Left kidney (tissue), 8 donors: ENCODE measurements around the gene OAS2. TPM values are rescaled to one million over a fixed set of nuclear protein-coding genes. Genes with fewer than 3 reads are reported as not detected.

Source experiments
- DNase-seq: peaks from one replicate; pipeline ENCODE4 v3.0.0-alpha.2; 2013
- long read RNA-seq, 8 donors: transcript quantifications; one replicate each; lab custom pipeline, GENCODE V29; 2026
- polyA plus RNA-seq: library from polyadenylated mRNA; unstranded; fragments of 120-200 nt; gene quantifications from one replicate; pipeline ENCODE4 v1.2.1, GENCODE V29; 2013; ENCODE audit not compliant: insufficient read length

OAS2 gene
- polyA plus RNA-seq: 9.9 TPM
- long read RNA-seq, donor 1: 0 reads
- long read RNA-seq, donor 2: 0 reads
- long read RNA-seq, donor 3, full-length matches to known transcripts: 1 of 1 reads
- long read RNA-seq, donor 3, partial matches to known transcripts: 0 of 1 reads
- long read RNA-seq, donor 3, other reads (novel, unspliced or antisense): 0 of 1 reads
- long read RNA-seq, donor 4: 0 reads
- long read RNA-seq, donor 5: 0 reads
- long read RNA-seq, donor 6, full-length matches to known transcripts: 1 of 1 reads
- long read RNA-seq, donor 6, partial matches to known transcripts: 0 of 1 reads
- long read RNA-seq, donor 6, other reads (novel, unspliced or antisense): 0 of 1 reads
- long read RNA-seq, donor 7, full-length matches to known transcripts: 1 of 1 reads
- long read RNA-seq, donor 7, partial matches to known transcripts: 0 of 1 reads
- long read RNA-seq, donor 7, other reads (novel, unspliced or antisense): 0 of 1 reads
- long read RNA-seq, donor 8, partial matches to known transcripts: 0 of 1 reads
- long read RNA-seq, donor 8, other reads (novel, unspliced or antisense): 0 of 1 reads

GRCh38 chr12:112978163-112979040 is at the start of gene OAS2:
OAS2 (plus strand) TSS chr12:112978519; CDS start chr12:112978609, 90 bp downstream.
- peak; percentile 5 for DNase-seq

GRCh38 chr12:112928978-112929377 is 49.3 kb upstream of the OAS2 start:
- no peak for DNase-seq

GRCh38 chr12:112929715-112930114 is 48.6 kb upstream of the OAS2 start:
- no peak for DNase-seq

- no peak for DNase-seq
These were observed 48.0 kb upstream of the OAS2 start for GRCh38 chr12:112930350-112930749.

GRCh38 chr12:112932485-112933128 is 45.7 kb upstream of the OAS2 start:
- DNase-seq: no peak

- no peak for DNase-seq
These were observed 45.2 kb upstream of the OAS2 start for GRCh38 chr12:112933129-112933505.

- DNase-seq: no peak
These were observed 42.1 kb upstream of the OAS2 start for GRCh38 chr12:112936264-112936663.

- no peak for DNase-seq
These were observed 41.4 kb upstream of the OAS2 start for GRCh38 chr12:112936927-112937326.

GRCh38 chr12:112937741-112938719 is 40.3 kb upstream of the OAS2 start, which contains the start of gene OAS3:
OAS3 (plus strand) TSS chr12:112938474; CDS start chr12:112938531, 57 bp downstream.
- DNase-seq: peak; percentile 78

GRCh38 chr12:112938751-112939150 is 39.6 kb upstream of the OAS2 start:
- no peak for DNase-seq

GRCh38 chr12:112939761-112940381 is 38.4 kb upstream of the OAS2 start:
- DNase-seq: no peak

- DNase-seq: no peak
These were observed 36.6 kb upstream of the OAS2 start for GRCh38 chr12:112941528-112942335.

GRCh38 chr12:112942572-112942971 is 35.7 kb upstream of the OAS2 start:
- no peak for DNase-seq

GRCh38 chr12:112944024-112944690 is 34.2 kb upstream of the OAS2 start:
- DNase-seq: no peak

GRCh38 chr12:112945515-112945914 is 32.8 kb upstream of the OAS2 start:
- DNase-seq: no peak

GRCh38 chr12:112946236-112947000 is 31.9 kb upstream of the OAS2 start:
- DNase-seq: no peak

- no peak for DNase-seq
These were observed 31.0 kb upstream of the OAS2 start for GRCh38 chr12:112947314-112947713.

GRCh38 chr12:112947761-112948160 is 30.6 kb upstream of the OAS2 start:
- DNase-seq: no peak
